ENCODE data around the gene ETF1. TPM values are rescaled to one million over a fixed set of nuclear protein-coding genes. Genes with fewer than 3 reads are reported as not detected.
"Not testable (repeated sequence)": the region's sequence is repeated elsewhere in the genome, so short reads cannot be mapped to it uniquely, and the experiment has no call there.

Gene ETF1
- total RNA-seq, 1 experiment from 2014 or later: 208 TPM

DNA sequence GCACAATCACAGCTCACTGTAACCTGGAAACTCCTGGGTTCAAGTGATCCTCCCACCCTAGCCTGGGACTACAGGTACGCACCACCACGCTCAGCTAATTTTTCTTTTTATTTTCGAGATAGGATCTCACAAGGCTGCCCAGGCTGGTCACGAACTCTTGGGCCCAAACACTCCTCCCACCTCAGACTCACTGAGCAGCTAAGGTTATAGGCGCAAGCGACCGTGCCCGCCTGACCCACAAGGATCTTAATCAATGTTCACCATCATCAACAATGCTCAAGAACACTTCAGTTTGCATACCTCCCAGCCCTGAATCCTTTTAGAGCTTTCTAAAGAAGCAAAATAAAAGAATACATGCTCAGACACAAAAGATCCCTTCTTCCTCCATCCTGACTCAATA is 13.2 kb downstream of the ETF1 start:
- DNase-seq (ENCODE audit: low read depth): no peak

- DNase-seq (ENCODE audit: low read depth): no peak
These were observed 14.1 kb downstream of the ETF1 start for GRCh38 chr5:138528744-138529469.

GRCh38 chr5:138528208-138528607 is 14.8 kb downstream of the ETF1 start:
- no peak for DNase-seq (ENCODE audit: low read depth)

GRCh38 chr5:138527170-138527569 is 15.9 kb downstream of the ETF1 start:
- DNase-seq (ENCODE audit: low read depth): no peak

GRCh38 chr5:138523406-138523805 is 19.6 kb downstream of the ETF1 start:
- DNase-seq (ENCODE audit: low read depth): no peak

DNA sequence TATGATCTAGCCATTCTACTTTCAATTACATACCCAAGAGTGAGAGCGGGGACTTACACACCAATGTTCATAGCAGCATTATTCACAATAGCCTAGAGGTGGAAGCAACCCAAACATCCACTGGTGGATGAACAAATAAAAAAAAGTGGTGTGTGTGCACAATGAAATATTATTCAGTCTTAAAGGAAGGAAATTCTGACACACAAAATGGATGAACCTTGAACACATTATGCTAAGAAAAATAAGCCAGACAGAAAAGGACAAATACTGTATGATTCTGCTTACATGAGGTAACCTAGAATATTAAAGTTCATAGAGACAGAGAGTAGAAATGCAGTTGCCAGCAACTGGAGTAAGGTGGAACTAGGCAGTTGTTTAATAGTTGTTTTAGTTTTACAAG is 22.1 kb downstream of the ETF1 start:
- no peak for DNase-seq (ENCODE audit: low read depth)

DNA sequence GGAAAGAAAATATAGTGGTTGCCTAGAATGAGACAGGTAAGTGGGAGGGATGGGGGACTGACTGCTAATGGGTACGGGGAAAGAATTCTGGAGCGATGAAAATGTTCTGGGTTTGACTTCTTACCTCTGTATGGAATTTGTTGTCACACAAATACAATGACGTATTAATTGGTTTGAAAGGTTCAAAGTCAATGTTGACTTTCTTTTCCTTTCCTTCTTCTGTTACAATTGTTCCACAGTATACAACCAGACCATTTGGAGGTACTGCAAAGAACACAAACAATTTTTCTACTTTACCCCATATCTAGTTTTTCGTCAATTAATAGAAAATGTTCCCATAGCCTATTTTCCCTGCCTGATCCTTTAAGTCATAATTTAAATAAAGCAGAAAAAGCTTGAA is 25.6 kb downstream of the ETF1 start:
- DNase-seq (ENCODE audit: low read depth): no peak

GRCh38 chr5:138515556-138516245 is 27.3 kb downstream of the ETF1 start:
- DNase-seq (ENCODE audit: low read depth): no peak

GRCh38 chr5:138514021-138514420 is 29.0 kb downstream of the ETF1 start:
- no peak for DNase-seq (ENCODE audit: low read depth)

DNA sequence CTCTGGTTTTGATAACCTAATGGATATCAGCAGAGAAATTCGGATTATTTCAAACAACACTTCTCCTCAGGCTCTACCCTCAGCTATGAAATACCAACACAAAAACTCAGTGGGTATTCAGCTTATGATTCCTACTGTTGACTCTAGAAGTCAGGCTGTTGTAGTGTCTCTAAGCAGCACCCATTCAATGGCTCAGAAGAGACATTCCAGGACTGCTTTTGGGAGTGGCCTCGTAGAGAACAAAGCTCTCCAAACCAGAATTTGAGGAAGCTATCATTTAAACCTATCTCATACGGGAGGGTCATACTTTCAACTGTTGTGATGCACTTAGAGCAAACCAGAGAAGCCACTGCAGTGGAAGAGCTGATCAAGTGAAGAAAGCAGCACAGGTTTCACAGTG is 34.1 kb downstream of the ETF1 start:
- no peak for DNase-seq (ENCODE audit: low read depth)

- DNase-seq (ENCODE audit: low read depth): not testable (repeated sequence)
These were observed 35.6 kb downstream of the ETF1 start for GRCh38 chr5:138507485-138507884.

- DNase-seq (ENCODE audit: low read depth): no peak
These were observed 36.4 kb downstream of the ETF1 start for GRCh38 chr5:138506370-138507306.

DNA sequence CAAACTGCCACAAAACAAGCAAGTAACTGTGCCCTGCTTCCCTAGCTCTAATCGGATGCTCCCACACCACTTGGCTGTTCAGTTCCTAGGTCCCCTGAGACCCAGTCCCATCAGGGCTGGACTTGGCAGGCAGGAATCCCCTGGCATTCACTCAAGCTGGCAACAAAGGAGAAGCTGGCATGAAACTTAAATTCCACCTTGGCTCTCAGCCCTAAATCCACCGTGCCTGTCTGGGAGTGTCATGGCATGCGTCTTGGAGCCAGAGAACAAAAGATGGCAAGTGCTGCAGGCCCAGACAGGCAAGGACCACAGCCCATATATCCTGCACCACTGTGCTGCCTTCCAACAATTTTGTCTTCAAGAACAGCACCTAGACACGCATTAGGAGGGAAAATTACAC is 38.2 kb downstream of the ETF1 start:
- no peak for DNase-seq (ENCODE audit: low read depth)

- DNase-seq (ENCODE audit: low read depth): peak; percentile 63
These were observed 39.4 kb downstream of the ETF1 start for GRCh38 chr5:138503487-138504270.

- DNase-seq (ENCODE audit: low read depth): no peak
These were observed 40.5 kb downstream of the ETF1 start for GRCh38 chr5:138502521-138502920.

DNA sequence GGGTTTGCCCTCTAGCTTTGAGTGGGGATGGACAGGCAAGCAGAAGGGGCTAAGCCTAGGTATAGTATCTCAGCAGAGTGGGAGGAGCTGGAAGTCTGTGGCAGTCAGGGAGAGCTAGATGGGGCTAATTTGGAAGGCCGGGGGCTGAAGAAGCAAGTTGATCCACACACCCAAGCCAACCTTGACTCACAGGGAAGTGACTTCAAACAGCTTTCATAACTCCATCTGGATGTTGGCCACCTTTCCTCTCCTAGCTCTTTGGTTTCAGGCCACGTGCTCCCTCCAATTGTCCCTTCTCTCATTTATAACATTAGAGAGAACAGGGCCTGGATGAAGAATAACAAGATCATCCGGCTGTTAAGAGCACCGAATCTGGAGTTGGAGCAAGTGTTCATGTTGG is 40.9 kb downstream of the ETF1 start:
- DNase-seq (ENCODE audit: low read depth): no peak

- no peak for DNase-seq (ENCODE audit: low read depth)
These were observed 44.7 kb downstream of the ETF1 start for GRCh38 chr5:138498376-138498775.

GRCh38 chr5:138495351-138495750 is 47.7 kb downstream of the ETF1 start:
- DNase-seq (ENCODE audit: low read depth): peak; percentile 20

DNA sequence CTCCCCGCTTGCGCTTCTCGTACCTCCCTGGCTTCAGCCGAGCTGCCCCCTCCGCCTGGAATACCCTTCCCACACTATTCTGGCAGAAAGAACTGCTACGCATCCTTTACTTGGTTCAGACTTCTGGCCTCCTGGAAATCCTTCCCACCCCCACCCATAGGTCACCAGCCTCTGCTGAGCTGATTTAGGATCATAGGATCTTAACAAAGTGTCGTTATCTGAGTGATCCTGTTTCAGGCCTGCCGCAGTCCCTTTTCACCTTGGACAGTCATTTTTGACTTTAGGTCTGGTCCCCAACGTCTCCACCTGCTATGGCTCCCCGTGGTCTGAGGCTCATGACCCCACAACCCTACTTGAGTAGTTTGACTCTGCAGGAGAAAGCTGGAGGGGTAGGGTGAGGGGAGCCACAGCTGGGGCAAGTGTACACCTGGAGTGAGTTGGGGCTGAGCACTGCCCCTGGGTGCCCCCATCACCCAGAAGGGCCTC is 50.4 kb downstream of the ETF1 start:
- DNase-seq (ENCODE audit: low read depth): no peak

DNA sequence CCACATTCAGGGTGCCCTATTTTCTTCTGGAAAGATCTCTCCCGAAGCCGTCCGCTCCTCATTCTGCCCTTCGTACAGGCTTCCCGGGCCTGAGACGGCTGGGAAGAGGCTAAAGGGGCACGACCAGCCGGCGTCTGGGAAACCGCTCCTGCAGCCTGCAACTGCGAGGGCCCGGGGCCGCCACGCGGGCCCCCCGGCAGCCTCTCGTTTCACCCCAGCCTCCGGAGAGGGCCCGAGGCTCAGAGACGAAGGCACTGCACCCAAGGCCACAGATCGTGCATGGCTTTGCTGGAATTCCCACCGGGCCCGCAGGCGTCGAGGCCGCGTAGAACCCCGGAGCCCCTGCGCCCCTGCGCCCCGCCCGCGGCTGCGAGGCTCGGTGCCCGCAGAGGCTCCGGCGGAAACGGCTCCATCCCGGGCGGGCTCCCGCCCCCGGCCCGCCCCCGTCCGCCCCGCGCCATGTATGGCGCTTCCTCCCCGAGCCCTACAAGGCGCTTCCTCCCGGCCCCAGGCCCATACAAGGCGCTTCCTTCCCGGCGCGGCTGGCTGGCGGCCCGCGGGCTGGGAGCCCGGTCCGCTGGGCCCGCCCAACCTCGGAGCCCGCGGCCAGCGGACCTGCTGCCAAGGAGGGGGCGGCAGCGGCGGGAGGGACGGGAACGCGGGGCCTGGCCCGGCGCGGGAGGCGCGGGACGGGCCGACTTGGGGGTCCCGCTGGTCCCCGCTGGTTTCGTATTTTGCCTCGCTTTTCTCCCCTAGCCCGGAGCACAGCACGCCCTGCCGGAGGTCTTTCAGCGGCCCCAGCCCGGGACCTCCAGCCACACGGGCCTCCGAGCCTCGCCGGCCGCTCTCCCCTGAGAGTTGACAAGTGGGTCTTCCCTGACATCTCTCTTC is 51.1 kb downstream of the ETF1 start:
- peak; percentile 96 for DNase-seq (ENCODE audit: low read depth)

Measured in Daoy (cell line).